Measurements from ENCODE around the gene ABCA3. TPM values are rescaled to one million over a fixed set of nuclear protein-coding genes. Genes with fewer than 3 reads are reported as not detected.

The ABCA3 gene
- total and polyA plus RNA-seq, 2 donors (not counting 1 experiment from before 2014, with no cell fraction given), result 3.1 to 5.1 TPM

DNA sequence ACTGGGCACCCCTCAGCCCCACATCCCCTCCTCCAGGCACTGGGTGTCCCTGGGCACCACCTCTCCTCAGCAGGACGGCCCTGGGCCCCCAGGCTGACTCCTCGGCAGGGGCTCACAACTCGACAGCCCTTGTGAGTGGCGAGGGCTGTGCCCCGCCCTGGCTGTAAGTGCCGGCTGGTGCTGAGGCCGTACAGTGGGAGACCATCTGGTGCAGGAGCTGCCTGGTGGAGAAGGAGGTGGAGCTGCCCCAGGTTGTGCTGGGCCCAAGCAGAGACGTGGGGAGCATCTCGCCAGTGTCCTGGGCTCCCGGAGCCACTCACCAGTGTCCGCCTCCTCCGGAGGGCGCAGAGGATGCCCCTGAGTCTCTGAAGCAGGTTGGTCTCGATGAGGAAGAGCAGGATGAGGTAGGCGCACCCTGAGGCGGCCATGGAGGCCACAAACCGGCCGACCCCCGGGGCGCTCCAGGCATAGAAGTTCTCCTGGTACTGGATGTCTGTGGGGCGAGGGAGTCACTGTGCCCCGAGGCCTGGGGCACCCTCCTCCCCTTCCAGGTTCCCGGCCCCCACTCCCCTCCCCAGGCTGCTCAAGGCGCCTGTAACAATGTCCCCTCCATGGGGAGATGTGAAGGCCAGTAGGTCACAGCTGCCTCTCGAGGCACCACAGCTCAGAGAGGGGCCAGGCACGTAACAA, 57.5 kb downstream of the ABCA3 start:
- Histone ChIP-seq H3K36me3 (replicated peaks in 1 of 2; ENCODE audit: control extremely low read depth in 1 of 2, control insufficient read depth in 1 of 2, extremely low read depth in 1 of 2, insufficient read depth in 2 of 2, low read length in 1 of 2) (no peaks in the 10 kb centered on the region), H3K4me2 (replicated peaks; ENCODE audit: low read depth, low read length, poor library complexity, severe bottlenecking) (no peak overlapping the region), H2AFZ (ENCODE audit: insufficient read depth, low read depth, low read length, poor library complexity, severe bottlenecking) (no peak overlapping the region), H3K9me3 (ENCODE audit: control extremely low read depth in 1 of 3, control insufficient read depth in 2 of 3, insufficient read depth in 1 of 3, low read length in 2 of 3) (no peaks in the 10 kb centered on the region), H3K9ac (ENCODE audit: low read length) (no peak overlapping the region), H3K27me3 (replicated peaks in 1 of 4; ENCODE audit: control extremely low read depth in 1 of 4, control insufficient read depth in 3 of 4, insufficient read depth in 4 of 4, low read length in 3 of 4) (no peaks in the 10 kb centered on the region), H3K79me2 (ENCODE audit: control insufficient read depth, insufficient read depth, low read length) (no peaks in the 10 kb centered on the region), H4K20me1 (ENCODE audit: control insufficient read depth, insufficient read depth, low read length, poor library complexity, severe bottlenecking) (no peaks in the 10 kb centered on the region), H3K27ac (ENCODE audit: low read length in 2 of 2) (no peak overlapping the region), H3K4me1 (ENCODE audit: control insufficient read depth in 2 of 2, insufficient read depth in 2 of 2, low read length in 2 of 2) (no peaks in the 10 kb centered on the region), H3K4me3 (ENCODE audit: control extremely low read depth in 1 of 5, extremely low read depth in 1 of 5, insufficient read depth in 1 of 5, low read depth in 2 of 5, low read length in 4 of 5) (no peak overlapping the region)
- ATAC-seq (ENCODE audit: low read depth) (no peak), DNase-seq (no peak)
- ChIA-PET POLR2A (no interaction called here), CTCF (no interaction called here)
- Mint-ChIP-seq H3K9me3 (ENCODE audit: insufficient read depth) (no peaks in the 10 kb centered on the region), H3K4me1 (no peaks in the 10 kb centered on the region), H3K27me3 (no peaks in the 10 kb centered on the region), H3K27ac (no peak overlapping the region), H3K4me3 (no peak overlapping the region)
- no peak for TF ChIP-seq EZH2 (IDR thresholded peaks at IDR 0.05; ENCODE audit: borderline replicate concordance, insufficient read depth, low read depth, low read length, poor library complexity, severe bottlenecking)
- intact Hi-C loops (cut with micrococcal nuclease), result no loop called here
- 92% methylated on average over 13 of the region's 26 CpGs for whole genome bisulfite sequencing (ENCODE audit: insufficient coverage)

DNA sequence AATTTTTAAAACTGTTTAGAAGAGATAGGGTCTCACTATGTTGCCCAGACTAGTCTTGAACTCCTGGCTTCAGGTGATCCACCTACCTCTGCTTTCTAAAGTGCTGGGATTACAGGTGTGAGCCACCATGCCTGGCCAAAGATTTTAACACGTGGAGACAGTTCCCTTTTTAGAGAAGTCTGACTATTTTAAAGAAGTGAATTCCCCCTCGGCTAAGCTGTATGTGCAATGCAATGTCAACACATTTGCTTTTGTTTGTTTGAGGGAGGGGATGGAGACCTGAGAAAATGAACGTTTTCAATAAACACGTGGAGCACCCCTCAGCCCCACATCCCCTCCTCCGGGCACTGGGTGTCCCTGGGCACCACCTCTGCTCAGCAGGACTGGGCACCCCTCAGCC, 58.3 kb downstream of the ABCA3 start:
- Histone ChIP-seq H3K27me3 (replicated peaks in 1 of 4; ENCODE audit: control extremely low read depth in 1 of 4, control insufficient read depth in 3 of 4, insufficient read depth in 4 of 4, low read length in 3 of 4) (no peaks in the 10 kb centered on the region), H4K20me1 (ENCODE audit: control insufficient read depth, insufficient read depth, low read length, poor library complexity, severe bottlenecking) (no peaks in the 10 kb centered on the region), H3K4me3 (ENCODE audit: control extremely low read depth in 1 of 5, extremely low read depth in 1 of 5, insufficient read depth in 1 of 5, low read depth in 2 of 5, low read length in 4 of 5) (no peak overlapping the region), H3K27ac (ENCODE audit: low read length in 2 of 2) (no peak overlapping the region), H3K4me1 (ENCODE audit: control insufficient read depth in 2 of 2, insufficient read depth in 2 of 2, low read length in 2 of 2) (no peaks in the 10 kb centered on the region), H3K9ac (ENCODE audit: low read length) (no peak overlapping the region), H3K9me3 (ENCODE audit: control extremely low read depth in 1 of 3, control insufficient read depth in 2 of 3, insufficient read depth in 1 of 3, low read length in 2 of 3) (no peaks in the 10 kb centered on the region), H3K4me2 (replicated peaks; ENCODE audit: low read depth, low read length, poor library complexity, severe bottlenecking) (no peak overlapping the region), H3K36me3 (replicated peaks in 1 of 2; ENCODE audit: control extremely low read depth in 1 of 2, control insufficient read depth in 1 of 2, extremely low read depth in 1 of 2, insufficient read depth in 2 of 2, low read length in 1 of 2) (no peaks in the 10 kb centered on the region), H3K79me2 (ENCODE audit: control insufficient read depth, insufficient read depth, low read length) (no peaks in the 10 kb centered on the region), H2AFZ (ENCODE audit: insufficient read depth, low read depth, low read length, poor library complexity, severe bottlenecking) (no peak overlapping the region)
- no peak for DNase-seq
- POLR2A ChIA-PET, result interaction anchor here (0.7 kb wide), 2 partner anchors 146 to 311 kb away, joined by 3 to 4 read pairs; no protein-coding TSS in a partner anchor
- Mint-ChIP-seq H3K9me3 (ENCODE audit: insufficient read depth) (no peaks in the 10 kb centered on the region), H3K4me1 (no peaks in the 10 kb centered on the region), H3K27me3 (no peaks in the 10 kb centered on the region), H3K27ac (no peak overlapping the region), H3K4me3 (no peak overlapping the region)
- ATAC-seq (ENCODE audit: low read depth), result no peak
- CTCF ChIA-PET, result no interaction called here
- WGBS (ENCODE audit: insufficient coverage), result 83% methylated on average over 1 of the region's 5 CpGs
- TF ChIP-seq, protein P1, sequence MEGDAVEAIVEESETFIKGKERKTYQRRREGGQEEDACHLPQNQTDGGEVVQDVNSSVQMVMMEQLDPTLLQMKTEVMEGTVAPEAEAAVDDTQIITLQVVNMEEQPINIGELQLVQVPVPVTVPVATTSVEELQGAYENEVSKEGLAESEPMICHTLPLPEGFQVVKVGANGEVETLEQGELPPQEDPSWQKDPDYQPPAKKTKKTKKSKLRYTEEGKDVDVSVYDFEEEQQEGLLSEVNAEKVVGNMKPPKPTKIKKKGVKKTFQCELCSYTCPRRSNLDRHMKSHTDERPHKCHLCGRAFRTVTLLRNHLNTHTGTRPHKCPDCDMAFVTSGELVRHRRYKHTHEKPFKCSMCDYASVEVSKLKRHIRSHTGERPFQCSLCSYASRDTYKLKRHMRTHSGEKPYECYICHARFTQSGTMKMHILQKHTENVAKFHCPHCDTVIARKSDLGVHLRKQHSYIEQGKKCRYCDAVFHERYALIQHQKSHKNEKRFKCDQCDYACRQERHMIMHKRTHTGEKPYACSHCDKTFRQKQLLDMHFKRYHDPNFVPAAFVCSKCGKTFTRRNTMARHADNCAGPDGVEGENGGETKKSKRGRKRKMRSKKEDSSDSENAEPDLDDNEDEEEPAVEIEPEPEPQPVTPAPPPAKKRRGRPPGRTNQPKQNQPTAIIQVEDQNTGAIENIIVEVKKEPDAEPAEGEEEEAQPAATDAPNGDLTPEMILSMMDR (IDR thresholded peaks at IDR 0.05), result no peak
- TF ChIP-seq EZH2 (IDR thresholded peaks at IDR 0.05; ENCODE audit: borderline replicate concordance, insufficient read depth, low read depth, low read length, poor library complexity, severe bottlenecking), result no peak
- intact Hi-C loops (cut with micrococcal nuclease), result no loop called here

Data from B cell (primary cell).